Keratinocyte (primary cell): Measurements from ENCODE around the gene OBI1.
A peak's percentile ranks its signal among the peaks of the same experiment; 100 is the strongest.

Experiments used
- EZH2 ChIP-seq: IDR thresholded peaks from one replicate; pipeline ENCODE4 v1.6.1; 2012; ENCODE audit warnings: inconsistent platforms, mild to moderate bottlenecking, low read length, moderate library complexity
- TF ChIP-seq, protein P1 (sequence below), 3 experiments: IDR thresholded peaks in 1 of 3; conservative IDR thresholded peaks in 1 of 3; optimal IDR thresholded peaks in 1 of 3; 2 replicates in 2 of 3; 3 replicates in 1 of 3; pipeline versions ENCODE3 to v1.5.1; 2011; ENCODE audit warnings: low read length in 3 of 3, mild to moderate bottlenecking in 3 of 3, moderate library complexity in 2 of 3, control low read depth in 1 of 3, inconsistent platforms in 1 of 3; ENCODE audit not compliant: insufficient read depth in 2 of 3; ENCODE audit errors: extremely low read depth in 1 of 3

GRCh38 chr13:78587395-78587794 lies 71.6 kb downstream of the OBI1 start:
- TF ChIP-seq, protein P1, sequence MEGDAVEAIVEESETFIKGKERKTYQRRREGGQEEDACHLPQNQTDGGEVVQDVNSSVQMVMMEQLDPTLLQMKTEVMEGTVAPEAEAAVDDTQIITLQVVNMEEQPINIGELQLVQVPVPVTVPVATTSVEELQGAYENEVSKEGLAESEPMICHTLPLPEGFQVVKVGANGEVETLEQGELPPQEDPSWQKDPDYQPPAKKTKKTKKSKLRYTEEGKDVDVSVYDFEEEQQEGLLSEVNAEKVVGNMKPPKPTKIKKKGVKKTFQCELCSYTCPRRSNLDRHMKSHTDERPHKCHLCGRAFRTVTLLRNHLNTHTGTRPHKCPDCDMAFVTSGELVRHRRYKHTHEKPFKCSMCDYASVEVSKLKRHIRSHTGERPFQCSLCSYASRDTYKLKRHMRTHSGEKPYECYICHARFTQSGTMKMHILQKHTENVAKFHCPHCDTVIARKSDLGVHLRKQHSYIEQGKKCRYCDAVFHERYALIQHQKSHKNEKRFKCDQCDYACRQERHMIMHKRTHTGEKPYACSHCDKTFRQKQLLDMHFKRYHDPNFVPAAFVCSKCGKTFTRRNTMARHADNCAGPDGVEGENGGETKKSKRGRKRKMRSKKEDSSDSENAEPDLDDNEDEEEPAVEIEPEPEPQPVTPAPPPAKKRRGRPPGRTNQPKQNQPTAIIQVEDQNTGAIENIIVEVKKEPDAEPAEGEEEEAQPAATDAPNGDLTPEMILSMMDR (optimal IDR thresholded peaks at IDR 0.05 in 1 of 3, IDR thresholded peaks at IDR 0.05 in 1 of 3, conservative IDR thresholded peaks at IDR 0.05 in 1 of 3; ENCODE audit: extremely low read depth in 1 of 3, insufficient read depth in 2 of 3, low read length in 3 of 3): no peak
- peak; percentile 58 for TF ChIP-seq EZH2
